Kidney epithelial cell (primary cell): ENCODE measurements around the gene COA5. TPM values are rescaled to one million over a fixed set of nuclear protein-coding genes. Genes with fewer than 3 reads are reported as not detected.

Experiments
- DNase-seq: peaks from one replicate; pipeline ENCODE4 v3.0.0-alpha.2; 2010; ENCODE audit warnings: low read depth
- H3K27me3 ChIP-seq: 2 replicates; pipeline ENCODE4 v1.6.0; 2011; ENCODE audit warnings: low read length; ENCODE audit not compliant: control insufficient read depth, insufficient read depth
- H3K36me3 ChIP-seq: 2 replicates; pipeline ENCODE4 v1.5.1; 2011; ENCODE audit warnings: low read length; ENCODE audit not compliant: control insufficient read depth, insufficient read depth
- H3K4me3 ChIP-seq: 2 replicates; pipeline ENCODE4 v1.5.1; 2011; ENCODE audit warnings: low read depth, mild to moderate bottlenecking, control low read depth, low read length
- CTCF ChIP-seq: IDR thresholded peaks from 2 replicates; pipeline ENCODE4 v1.5.1; 2011; ENCODE audit warnings: mild to moderate bottlenecking, moderate library complexity, low read length, control low read depth, inconsistent platforms; ENCODE audit not compliant: insufficient read depth, poor library complexity, severe bottlenecking
- total RNA-seq: library from RNA; depleted of rRNA; stranded (reverse); fragments of >200 nt; gene quantifications from 2 replicates; pipeline ENCODE4 v1.2.3, GENCODE V29; 2015

COA5 gene
- total RNA-seq, 1 donor from 2014 or later: 24.9 TPM

DNA sequence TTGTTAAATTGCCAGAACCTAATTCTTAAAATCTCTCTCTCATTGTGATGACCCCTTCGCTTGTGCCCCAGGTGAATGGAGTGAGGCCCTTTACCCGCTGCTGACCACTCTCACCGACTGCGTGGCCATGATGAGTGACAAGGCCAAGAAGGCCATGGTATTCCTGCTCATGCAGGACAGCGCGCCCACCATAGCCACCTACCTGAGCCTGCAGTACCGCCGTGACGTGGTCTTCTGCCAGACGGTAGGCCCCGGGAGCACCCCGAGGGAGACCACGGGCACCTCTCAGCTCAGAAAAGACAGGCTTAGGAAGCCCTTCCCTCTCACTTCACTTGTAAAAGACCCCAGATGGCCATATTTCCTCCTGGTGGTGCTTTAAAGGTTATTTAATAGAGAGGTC lies 44.9 kb downstream of the COA5 start:
- no peak for TF ChIP-seq CTCF
- no peak for DNase-seq
- H3K36me3 ChIP-seq: no peaks in the 10 kb centered on the region
- H3K27me3 ChIP-seq: no peaks in the 10 kb centered on the region
- H3K4me3 ChIP-seq: no peak overlapping the region

DNA sequence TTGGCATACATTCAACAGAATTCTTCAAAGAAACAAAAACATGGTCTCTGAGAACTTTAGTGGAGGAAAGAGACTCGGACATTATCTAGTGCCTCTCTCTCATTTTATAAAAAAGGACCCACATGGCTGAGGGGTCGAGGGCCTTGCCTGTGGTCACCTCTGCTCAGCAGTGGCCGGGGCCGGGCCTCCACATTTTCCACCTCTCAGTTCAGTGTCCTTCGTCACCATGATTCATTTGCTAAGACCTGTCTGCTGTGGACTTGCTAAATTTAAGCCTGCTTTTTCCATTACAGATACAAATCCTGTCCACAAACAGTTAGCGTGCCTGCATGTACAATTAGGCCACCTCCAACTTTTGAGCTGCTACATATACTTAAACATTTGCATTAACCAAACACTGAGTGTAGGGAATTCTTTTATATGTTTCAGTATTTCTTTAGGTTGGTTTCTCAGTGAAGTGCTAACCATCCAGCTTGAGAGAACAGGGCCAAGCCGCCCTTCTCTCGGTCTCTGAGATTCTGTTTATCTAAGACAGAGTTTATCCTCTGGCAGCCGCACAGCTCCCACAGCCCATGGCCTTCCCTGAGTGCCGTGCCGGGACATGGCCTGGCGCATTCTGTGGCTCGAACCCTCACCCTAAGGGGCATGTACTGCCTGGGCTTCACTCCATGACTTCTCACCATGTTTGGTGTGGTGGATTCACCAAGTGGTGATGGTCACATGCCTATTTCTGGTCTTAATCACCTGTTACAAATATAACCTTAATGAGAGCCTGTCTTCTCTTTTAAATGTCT lies 46.2 kb downstream of the COA5 start:
- no peaks in the 10 kb centered on the region for H3K27me3 ChIP-seq
- no peak overlapping the region for H3K4me3 ChIP-seq
- H3K36me3 ChIP-seq: no peaks in the 10 kb centered on the region
- no peak for DNase-seq
- no peak for TF ChIP-seq CTCF

- no peaks in the 10 kb centered on the region for H3K27me3 ChIP-seq
- H3K4me3 ChIP-seq: no peak overlapping the region
- TF ChIP-seq CTCF: no peak
- no peak for DNase-seq
- H3K36me3 ChIP-seq: no peaks in the 10 kb centered on the region
Observed at GRCh38 chr2:98561018-98561417, 47.3 kb downstream of the COA5 start.

GRCh38 chr2:98560256-98560771 lies 48.0 kb downstream of the COA5 start:
- DNase-seq: peak; percentile 61
- Histone ChIP-seq H3K4me3 (no peak overlapping the region), H3K36me3 (no peaks in the 10 kb centered on the region), H3K27me3 (no peaks in the 10 kb centered on the region)
- TF ChIP-seq CTCF: no peak

DNA sequence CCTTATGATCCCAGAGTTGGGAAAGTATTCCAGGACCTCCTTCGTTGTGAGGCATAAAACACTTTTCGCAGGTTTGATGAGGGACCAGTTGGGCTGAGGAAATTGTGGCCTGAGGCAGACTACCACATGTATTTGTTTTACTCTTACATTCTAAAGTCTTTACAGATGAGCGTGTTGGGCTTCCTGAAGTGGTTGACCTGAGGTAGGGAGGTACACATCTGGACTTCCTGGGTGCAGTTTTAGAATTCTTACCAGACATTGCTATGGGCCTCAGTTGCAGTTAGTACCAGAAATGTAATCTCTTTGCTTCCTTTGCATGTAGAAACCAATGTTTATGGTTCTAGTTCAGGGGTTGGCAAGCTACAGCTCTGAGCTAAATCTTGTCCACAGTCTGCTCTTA lies 48.7 kb downstream of the COA5 start:
- no peaks in the 10 kb centered on the region for H3K36me3 ChIP-seq
- no peak for TF ChIP-seq CTCF
- DNase-seq: no peak

More for the DNA sequence above, 48.7 kb downstream of the COA5 start:
- Histone ChIP-seq H3K27me3 (no peaks in the 10 kb centered on the region), H3K4me3 (no peak overlapping the region)
